Measurements from ENCODE around the gene ZDHHC13.

Gene ZDHHC13

DNA sequence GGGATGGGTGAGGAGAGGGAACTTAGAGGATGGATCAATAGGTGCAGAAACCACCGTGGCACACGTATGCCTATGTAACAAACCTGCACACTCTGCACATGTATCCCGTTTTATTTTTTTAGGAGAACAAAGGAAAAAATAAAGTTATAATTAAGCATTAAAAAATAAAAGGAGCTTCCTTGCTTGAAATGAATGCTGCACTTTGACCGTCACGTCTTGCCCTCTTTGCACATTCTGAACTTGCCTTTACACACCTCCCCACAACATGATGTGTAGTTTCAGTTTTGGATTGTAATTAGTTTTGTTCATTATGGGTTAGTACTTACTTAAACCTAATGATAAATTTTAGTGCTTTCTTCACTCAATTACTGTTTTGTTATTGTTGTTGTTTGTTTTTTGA, 87.9 kb downstream of the ZDHHC13 start:
- DNase-seq (ENCODE audit: low read depth in 2 of 2) = no peak

DNA sequence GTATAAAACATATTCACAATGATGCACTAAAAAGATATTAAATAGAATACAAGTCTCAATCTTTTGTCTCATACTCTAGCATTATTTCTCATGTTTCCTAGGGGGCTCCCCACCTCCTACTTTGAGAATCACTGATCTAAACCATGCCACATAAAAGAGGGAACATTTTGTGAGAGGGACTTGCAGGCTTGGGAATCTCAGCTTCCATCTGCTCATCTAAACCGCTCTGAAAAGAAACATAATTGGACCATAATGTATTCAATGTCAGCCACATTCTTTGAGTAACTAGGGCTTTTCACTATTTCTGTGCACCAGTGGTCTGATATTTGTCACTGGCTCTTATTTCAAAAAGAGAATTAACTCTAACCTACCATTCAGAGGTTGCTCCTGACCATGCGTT, 91.2 kb downstream of the ZDHHC13 start:
- no peak for DNase-seq (ENCODE audit: low read depth in 2 of 2)

DNA sequence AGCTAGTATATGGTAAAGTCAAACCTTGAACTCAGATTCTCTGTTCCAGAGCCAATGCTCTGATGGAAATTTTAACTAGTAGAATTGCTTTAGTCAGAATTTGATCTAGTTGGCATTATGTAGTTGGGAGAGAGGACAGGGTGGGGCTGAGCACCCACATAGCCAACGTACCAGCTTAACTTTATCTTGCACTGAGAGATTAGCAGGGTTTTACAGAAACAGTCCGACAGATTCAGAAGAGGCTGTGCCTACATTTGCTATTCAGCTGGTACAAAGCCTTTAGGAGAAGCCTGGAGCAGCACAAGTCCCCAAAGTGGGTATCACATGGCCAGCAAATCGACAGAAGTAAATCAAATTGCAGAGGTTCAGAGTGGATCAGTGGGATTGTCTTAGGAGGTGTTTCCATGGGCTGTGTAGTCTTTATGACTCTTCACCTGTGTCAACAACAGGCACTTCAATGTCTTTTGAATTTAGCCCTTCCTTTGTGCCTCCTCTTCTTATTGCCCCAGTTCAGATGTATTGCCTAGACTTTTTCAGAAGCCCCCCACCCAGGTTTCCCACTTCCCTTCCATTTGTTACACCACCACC, 92.1 kb downstream of the ZDHHC13 start:
- DNase-seq (ENCODE audit: low read depth in 2 of 2) = no peak

DNA sequence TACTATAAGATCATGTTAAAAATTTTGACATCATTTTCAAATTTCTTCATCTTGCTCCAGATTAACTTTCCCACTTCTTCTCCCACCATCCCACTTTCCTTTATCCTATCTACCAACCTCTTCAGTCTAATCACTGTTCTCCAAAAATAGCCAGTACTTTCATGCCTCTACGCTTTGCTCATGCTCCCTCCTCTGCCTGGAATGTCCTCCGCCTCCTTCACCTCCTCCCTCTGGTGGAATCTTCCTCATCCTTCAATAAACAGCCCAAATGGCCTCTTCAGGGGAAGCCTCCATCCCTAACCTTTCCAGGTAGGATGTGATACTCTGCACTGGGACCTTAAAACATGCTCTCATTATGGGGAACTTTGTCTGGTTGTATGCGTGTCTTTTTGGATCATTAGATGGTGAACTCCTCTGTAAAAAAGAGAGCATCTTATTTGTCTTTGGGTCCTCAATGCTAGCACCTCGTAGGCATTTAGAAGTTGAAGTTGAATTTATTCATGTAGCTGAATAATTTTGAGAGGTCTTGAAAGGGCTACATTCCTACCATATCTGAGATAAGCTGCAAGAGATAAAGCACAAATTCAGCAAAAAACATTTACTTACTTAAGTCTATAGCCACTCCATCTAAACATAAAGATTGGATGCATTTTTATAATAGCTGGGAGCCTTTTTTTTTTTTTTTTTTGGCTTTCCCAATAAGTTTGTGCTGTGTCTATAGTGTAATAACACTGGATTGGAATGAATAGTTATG, 92.8 kb downstream of the ZDHHC13 start:
- no peak for DNase-seq (ENCODE audit: low read depth in 2 of 2)

DNA sequence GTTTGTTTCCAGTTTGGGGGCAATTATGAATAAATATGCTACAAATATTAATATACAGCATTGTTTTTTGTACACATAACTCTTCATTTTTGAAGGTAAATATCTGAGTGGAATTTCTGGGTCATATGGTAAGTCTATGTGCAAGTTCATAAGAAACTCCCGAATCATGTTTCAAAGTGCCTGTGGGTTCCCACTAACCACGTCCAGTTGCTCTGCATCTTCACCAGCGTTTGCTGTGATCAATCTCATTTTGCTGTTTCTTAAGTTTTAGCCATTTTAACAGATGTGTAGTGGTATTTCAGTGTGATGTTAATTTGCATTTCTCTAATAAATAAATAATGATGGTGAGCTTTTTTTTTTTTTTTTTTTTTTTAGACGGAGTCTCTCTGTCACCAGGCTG, 99.1 kb downstream of the ZDHHC13 start:
- DNase-seq (ENCODE audit: low read depth in 2 of 2) = no peak

DNA sequence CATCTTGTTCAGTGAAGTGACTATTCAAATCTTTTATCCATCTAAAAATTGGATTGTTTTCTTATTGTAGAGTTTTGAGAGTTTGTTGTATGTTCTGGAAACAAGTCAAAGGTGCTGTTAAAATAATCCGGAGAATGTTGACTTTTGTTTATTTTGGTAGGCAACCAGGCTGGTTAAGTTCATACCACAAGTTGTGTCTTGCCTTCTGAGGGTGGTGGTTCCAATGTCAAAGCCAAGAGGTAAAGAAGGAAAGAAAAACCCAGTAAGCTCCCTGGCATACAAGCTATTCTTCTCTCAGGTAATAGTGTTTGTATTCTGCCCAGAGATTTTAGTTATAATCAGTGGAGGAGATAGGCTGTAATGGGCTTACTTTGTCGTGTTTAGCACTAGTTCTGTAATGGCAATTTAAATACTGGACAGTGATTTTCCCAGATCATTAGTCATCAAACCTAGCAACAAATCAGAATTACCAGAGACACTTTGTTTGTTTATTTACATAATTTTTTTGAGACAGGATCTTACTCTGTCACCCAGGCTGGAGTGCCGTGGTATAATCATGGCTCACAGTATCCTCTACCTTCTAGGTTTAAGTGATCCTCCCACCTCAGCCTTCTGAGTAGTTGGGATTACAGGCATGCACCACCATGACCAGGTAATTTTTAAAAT, 99.9 kb downstream of the ZDHHC13 start:
- DNase-seq (ENCODE audit: low read depth in 2 of 2) = no peak

DNA sequence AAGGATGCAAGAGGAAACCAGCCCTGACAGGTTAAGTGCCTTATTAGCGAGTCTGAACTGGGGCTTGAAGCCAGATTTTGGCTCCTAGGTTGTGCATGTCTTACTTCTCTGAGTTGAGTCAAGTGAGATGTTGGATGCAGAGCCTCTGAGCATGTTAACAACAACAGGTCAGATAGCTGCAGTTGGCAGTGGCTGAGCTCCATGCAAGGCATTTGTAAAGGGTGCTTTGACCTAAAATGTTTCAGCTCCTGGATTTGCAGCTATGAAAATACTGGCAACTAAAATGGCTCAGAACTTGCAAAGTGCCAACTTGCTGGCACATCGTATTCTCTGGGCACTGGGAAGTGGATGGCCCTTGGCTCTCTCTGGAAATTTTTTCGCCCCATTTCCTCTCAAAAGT, 101.2 kb downstream of the ZDHHC13 start:
- no peak for DNase-seq (ENCODE audit: low read depth in 2 of 2)

DNA sequence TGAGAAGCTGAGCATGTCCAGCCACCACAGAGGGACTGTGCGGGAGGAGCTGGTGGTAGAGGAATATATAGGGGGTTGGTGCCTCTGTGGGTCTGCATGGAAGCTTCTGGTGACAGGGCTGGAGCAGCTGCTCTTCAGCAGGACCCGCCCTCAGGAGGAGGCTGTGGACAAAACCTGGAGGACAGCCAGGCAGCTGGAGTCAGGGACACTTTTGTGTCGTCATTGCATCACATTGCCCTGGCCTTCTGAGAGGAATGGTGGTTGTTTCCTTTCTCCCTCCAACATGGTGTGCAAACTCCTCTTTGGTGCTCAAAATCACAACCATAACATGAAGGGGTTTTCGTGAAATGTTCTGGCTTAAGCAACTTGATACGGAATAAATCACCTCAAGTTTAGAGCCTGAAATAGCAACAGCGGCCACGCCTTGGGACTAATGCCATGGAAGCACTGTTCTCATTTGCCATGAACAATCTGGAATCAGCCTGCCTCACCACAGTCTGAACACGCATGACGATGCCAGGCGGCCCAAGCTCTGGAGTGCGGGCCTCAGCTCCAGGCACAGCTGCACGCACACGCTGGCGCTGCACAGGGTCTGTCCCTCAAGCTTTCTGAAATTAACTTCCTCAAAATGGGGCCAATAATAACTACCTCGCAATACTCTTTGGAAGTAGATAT, 102.0 kb downstream of the ZDHHC13 start:
- no peak for DNase-seq (ENCODE audit: low read depth in 2 of 2)

DNA sequence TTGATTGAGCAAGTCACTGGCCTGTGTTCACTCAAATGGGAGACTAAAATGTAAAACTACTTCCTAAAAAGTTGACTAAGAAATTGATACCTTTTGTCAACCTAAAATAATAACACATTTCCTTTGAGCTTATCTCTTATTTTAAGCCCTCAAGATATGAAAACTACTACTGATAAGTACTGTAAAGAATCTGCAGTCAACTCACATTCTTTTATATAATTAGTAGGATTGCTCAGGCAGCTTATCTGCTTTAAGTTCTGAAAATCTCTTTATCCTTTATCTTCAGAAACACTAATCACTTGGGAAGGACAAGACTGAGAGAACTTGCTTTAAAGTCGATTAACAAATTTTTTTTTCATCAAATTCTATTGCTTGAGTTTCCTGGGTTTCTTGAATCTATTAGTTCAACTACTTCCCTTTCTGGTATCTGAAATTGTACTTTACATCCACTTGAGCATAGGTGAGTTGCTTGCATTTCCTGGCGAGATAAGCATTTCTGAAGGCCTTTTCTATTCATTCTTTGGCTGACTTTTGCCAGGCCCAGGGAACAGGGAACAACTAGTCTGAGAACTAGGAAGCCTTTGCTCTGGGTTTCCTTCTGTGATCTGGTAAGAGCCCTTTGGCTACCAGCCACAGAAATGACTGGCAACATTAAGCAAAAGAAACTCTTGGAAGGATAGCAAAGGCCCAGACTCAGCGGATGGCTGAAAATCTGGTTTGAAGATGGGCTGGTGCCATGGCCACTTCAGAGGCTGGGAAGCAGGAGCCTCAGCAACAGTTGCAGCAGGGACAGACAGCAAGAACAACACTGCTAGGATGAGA, 104.1 kb downstream of the ZDHHC13 start:
- DNase-seq (ENCODE audit: low read depth in 2 of 2) = no peak

DNA sequence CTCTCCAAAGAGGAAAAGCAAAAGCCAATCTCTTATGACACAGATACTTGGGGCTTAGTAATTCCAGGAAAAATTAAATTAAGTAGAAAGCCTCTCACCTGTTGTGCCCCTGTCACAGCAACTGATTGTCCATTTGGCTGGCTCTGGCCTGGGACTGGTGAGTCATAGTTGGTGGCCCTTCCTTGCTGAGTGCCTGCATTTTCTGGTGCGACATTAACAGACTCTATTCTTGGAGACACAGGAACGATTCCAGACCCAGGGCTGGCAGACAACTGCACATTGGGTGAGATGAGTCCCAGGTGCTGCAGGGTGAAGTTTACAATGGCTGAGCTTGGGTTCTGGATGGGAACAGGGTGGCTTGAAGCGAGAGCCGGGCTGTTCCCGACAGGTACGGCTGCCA, 108.2 kb downstream of the ZDHHC13 start:
- no peak for DNase-seq (ENCODE audit: low read depth in 2 of 2)

DNA sequence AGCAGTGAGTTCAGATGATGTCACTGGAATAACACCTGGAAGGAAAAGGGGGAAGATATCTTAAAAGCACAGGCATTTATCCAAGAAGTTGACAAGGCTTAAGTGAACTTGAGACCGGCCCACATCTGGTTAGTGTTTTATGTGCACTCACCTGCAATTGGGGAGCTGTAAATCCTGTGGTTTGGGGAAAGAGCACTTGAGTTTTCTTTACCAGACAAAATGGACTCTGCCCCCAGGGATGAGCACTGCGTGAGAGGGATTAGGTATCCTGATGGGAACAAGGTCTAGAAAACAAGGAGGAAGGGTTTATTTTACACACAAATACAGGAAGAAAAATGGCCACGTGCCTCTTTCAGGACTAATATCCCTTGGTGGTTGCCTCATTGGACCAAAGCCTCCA, 108.6 kb downstream of the ZDHHC13 start:
- DNase-seq (ENCODE audit: low read depth in 2 of 2) = no peak
